K562 (cell line): ENCODE results near the gene TCF12. TPM values are rescaled to one million over a fixed set of nuclear protein-coding genes. Genes with fewer than 3 reads are reported as not detected.

Experiments used
- ATAC-seq: fragments of 200-7000 bp; cut with Tn5 transposase; 3 replicates; pipeline ENCODE4 v1.9.1; 2020; ENCODE audit warnings: moderate library complexity
- BruUV-seq: library from RNA; stranded (reverse); fragments of 400-500 nt; replicated peaks from 2 replicates; lab custom pipeline; 2021; lab: Mats Ljungman, UMichigan
- CTCF ChIA-PET: fragments of 300-600 bp; formaldehyde crosslinking; extraction: SDS; loops from one replicate; lab custom pipeline; 2021; ENCODE audit warnings: low intra/inter-chr PET ratio; lab: Yijun Ruan, JAX
- POLR2A ChIA-PET: fragments of 300-600, 350-650 bp; sonication (Branson Sonifier 250); formaldehyde crosslinking; extraction: SDS; loops from one replicate; lab custom pipeline; 2021; ENCODE audit warnings: antibody characterized with exemption, inconsistent platforms; lab: Yijun Ruan, JAX
- DNase-seq, 4 experiments: peaks; one replicate each; pipeline versions ENCODE4 v3.0.0 to v3.0.0-alpha.2; 2011 to 2018; ENCODE audit warnings: low spot score in 3 of 4, mixed read lengths in 3 of 4; ENCODE audit errors: extremely low read depth in 1 of 4
- FAIRE-seq: peaks from 2 replicates; lab custom pipeline; 2011; peaks lifted over from hg19 to GRCh38; lab: Jason Lieb, UNC
- H2AFZ ChIP-seq: 2 replicates; pipeline ENCODE4 v1.6.0; 2011; ENCODE audit warnings: low read depth, low read length, control low read depth, inconsistent platforms
- H3K27ac ChIP-seq: fragments of 200-600 bp; 3 replicates; pipeline ENCODE4 v1.8.0; 2011; ENCODE audit warnings: low read depth, mild to moderate bottlenecking, control low read depth, inconsistent platforms, low read length, moderate library complexity, mixed read lengths; ENCODE audit errors: extremely low read depth
- H3K27me3 ChIP-seq, 2 experiments: fragments of 300-600 bp in 1 of 2; 2 replicates in 1 of 2; 3 replicates in 1 of 2; pipeline versions ENCODE4 v1.6.0 to v1.8.0; 2011; ENCODE audit warnings: inconsistent platforms in 2 of 2, low read length in 2 of 2, mild to moderate bottlenecking in 1 of 2, mixed read lengths in 1 of 2, moderate library complexity in 1 of 2; ENCODE audit not compliant: control insufficient read depth in 2 of 2, insufficient read depth in 2 of 2
- H3K36me3 ChIP-seq: fragments of 300-600 bp; 3 replicates; pipeline ENCODE4 v1.8.0; 2011; ENCODE audit warnings: mild to moderate bottlenecking, low read length, inconsistent platforms; ENCODE audit not compliant: control insufficient read depth, insufficient read depth
- H3K4me1 ChIP-seq, 2 experiments: fragments of 200-600 bp in 1 of 2; replicated peaks in 1 of 2; 2 replicates in 1 of 2; 3 replicates in 1 of 2; pipeline versions ENCODE4 v1.5.1 to v1.8.0; 2011; ENCODE audit warnings: inconsistent platforms in 2 of 2, low read length in 2 of 2, mild to moderate bottlenecking in 1 of 2, mixed read lengths in 1 of 2, moderate library complexity in 1 of 2; ENCODE audit not compliant: control insufficient read depth in 2 of 2, insufficient read depth in 2 of 2
- H3K4me2 ChIP-seq: 2 replicates; pipeline ENCODE4 v1.6.1; 2011; ENCODE audit warnings: low read length, control low read depth, inconsistent platforms, mixed read lengths; ENCODE audit not compliant: insufficient read depth
- H3K4me3 ChIP-seq: fragments of 200-600 bp; sonication (generic), shearing (Covaris generic); 2 replicates; pipeline ENCODE4 v1.5.1; 2016; ENCODE audit warnings: control low read depth, inconsistent platforms
- H3K79me2 ChIP-seq: fragments of 200-600 bp; 3 replicates; pipeline ENCODE4 v1.8.0; 2011; ENCODE audit warnings: low read length, inconsistent platforms; ENCODE audit not compliant: control insufficient read depth, insufficient read depth
- H3K9ac ChIP-seq, 2 experiments: 2 replicates each; pipeline versions ENCODE4 v1.6.0 to v1.6.1; 2011; ENCODE audit warnings: low read depth in 2 of 2, low read length in 2 of 2, control low read depth in 1 of 2, inconsistent platforms in 1 of 2, mild to moderate bottlenecking in 1 of 2, mixed read lengths in 1 of 2; ENCODE audit not compliant: insufficient read depth in 1 of 2
- H3K9me1 ChIP-seq: one replicate; pipeline ENCODE4 v1.6.0; 2011; ENCODE audit warnings: inconsistent platforms, mild to moderate bottlenecking, low read length, moderate library complexity; ENCODE audit not compliant: control insufficient read depth, insufficient read depth
- H3K9me3 ChIP-seq: replicated peaks from 2 replicates; pipeline ENCODE4 v1.5.1; 2011; ENCODE audit warnings: low read depth, low read length, inconsistent platforms; ENCODE audit not compliant: control insufficient read depth, insufficient read depth
- H4K20me1 ChIP-seq: replicated peaks from 2 replicates; pipeline ENCODE4 v1.6.1; 2011; ENCODE audit warnings: low read length, inconsistent platforms, mixed read lengths; ENCODE audit not compliant: control insufficient read depth, insufficient read depth
- BMI1 ChIP-seq: fragments of 150-350 bp; IDR thresholded peaks from 2 replicates; pipeline ENCODE4 v1.6.1; 2014; ENCODE audit warnings: low read length
- BRF2 ChIP-seq: IDR thresholded peaks from 3 replicates; pipeline ENCODE4 v1.6.1; 2011; ENCODE audit warnings: borderline replicate concordance, mild to moderate bottlenecking; ENCODE audit not compliant: insufficient read length, insufficient read depth
- CAMTA2 ChIP-seq: fragments of 250-450 bp; sonication (Bioruptor Pico); conservative IDR thresholded peaks from 2 replicates; pipeline ENCODE4 v1.5.1; 2022
- CC2D1A ChIP-seq: fragments of 450-650 bp; IDR thresholded peaks from 2 replicates; pipeline ENCODE4 v1.6.1; 2017; ENCODE audit warnings: mild to moderate bottlenecking
- KLF6 ChIP-seq: fragments of 250-450 bp; sonication (Bioruptor Pico); IDR thresholded peaks from 2 replicates; pipeline ENCODE4 v1.4.0; 2020; ENCODE audit warnings: mild to moderate bottlenecking, moderate library complexity, borderline replicate concordance
- MCM5 ChIP-seq: fragments of 450-650 bp; IDR thresholded peaks from 2 replicates; pipeline ENCODE4 v1.6.1; 2016; ENCODE audit warnings: low read depth
- MITF ChIP-seq: IDR thresholded peaks from 2 replicates; pipeline ENCODE4 v1.6.1; 2014; ENCODE audit warnings: antibody characterized with exemption
- NCOA1 ChIP-seq: fragments of 450-650 bp; IDR thresholded peaks from 2 replicates; pipeline ENCODE4 v1.6.1; 2016; ENCODE audit warnings: low read depth
- RBFOX2 ChIP-seq: fragments of 200-400 bp; formaldehyde crosslinking; IDR thresholded peaks from 2 replicates; pipeline ENCODE4 v1.6.1; 2017; ENCODE audit warnings: low read depth, mild to moderate bottlenecking, low read length, moderate library complexity
- RNF219 ChIP-seq: fragments of 250-450 bp; sonication (Bioruptor Pico); IDR thresholded peaks from 2 replicates; pipeline ENCODE4 v1.5.0; 2022; ENCODE audit warnings: mild to moderate bottlenecking
- SMAD2 ChIP-seq: fragments of 150-350 bp; IDR thresholded peaks from 2 replicates; pipeline ENCODE4 v1.6.1; 2014; ENCODE audit warnings: low read depth, mild to moderate bottlenecking, low read length
- ZNF165 ChIP-seq: fragments of 250-450 bp; sonication (Bioruptor Pico); IDR thresholded peaks from 2 replicates; pipeline ENCODE4 v1.4.0; 2020; ENCODE audit warnings: borderline replicate concordance
- ZNF311 ChIP-seq: fragments of 250-450 bp; sonication (Bioruptor Pico); IDR thresholded peaks from 2 replicates; pipeline ENCODE4 v1.4.0; 2020; ENCODE audit warnings: mild to moderate bottlenecking, moderate library complexity
- ZNF347 ChIP-seq: fragments of 450-650 bp; formaldehyde crosslinking; IDR thresholded peaks from 2 replicates; pipeline ENCODE4 v1.4.0; 2020; ENCODE audit warnings: low read depth, mild to moderate bottlenecking, moderate library complexity
- ZNF431 ChIP-seq: sonication (generic); formaldehyde crosslinking; IDR thresholded peaks from 2 replicates; pipeline ENCODE4 v1.8.0; 2022; ENCODE audit warnings: mild to moderate bottlenecking, missing genetic modification reagents
- ZNF764 ChIP-seq: fragments of 250-450 bp; sonication (Bioruptor Pico); IDR thresholded peaks from 2 replicates; pipeline ENCODE4 v1.4.0; 2020; ENCODE audit warnings: low read depth, mild to moderate bottlenecking, moderate library complexity
- WGBS: fragments of 100-300 bp; shearing (Covaris generic); methylation state at CpG from one replicate; pipeline ENCODE4 v1.1.6; 2016; ENCODE audit warnings: low coverage, mixed read lengths; ENCODE audit not compliant: insufficient coverage; ENCODE audit errors: missing lambda C conversion rate; 5-methylcytosine and 5-hydroxymethylcytosine counted together
- in situ Hi-C: fragments of 300-500 bp; cut with MboI; formaldehyde crosslinking; loops from 4 replicates; pipeline ENCODE4 v1.15.0; 2018; ENCODE audit warnings: inconsistent platforms, mixed read lengths
- intact Hi-C: fragments of 100-400 bp; cut with micrococcal nuclease; formaldehyde crosslinking; loops from 2 replicates; pipeline ENCODE4 v1.14.2; 2022
- polyA plus RNA-seq, 8 experiments: library from polyadenylated mRNA; depleted of rRNA in 4 of 8; stranded (reverse) in 5 of 8; unstranded in 3 of 8; fragments of >200 nt; fragmentation: Nextera tagmentation in 2 of 8; fragmentation: Illumina TruSeq in 1 of 8; extraction: Ambion mirVana in 2 of 8; extraction: Trizol in 1 of 8; gene quantifications; 2 replicates each; pipeline versions ENCODE4 v1.2.1 to v1.2.3, GENCODE V29; 2011 to 2014; ENCODE audit warnings: inconsistent platforms in 1 of 8, missing spikeins in 1 of 8
- total RNA-seq, 7 experiments: library from RNA; depleted of rRNA in 6 of 7; stranded (reverse); fragments of >200 nt in 6 of 7; fragmentation: Illumina TruSeq in 2 of 7; extraction: Trizol in 2 of 7; gene quantifications; 2 replicates each; pipeline versions ENCODE4 v1.2.1 to v1.2.3, GENCODE V29; 2011 to 2021; ENCODE audit warnings: low replicate concordance in 1 of 7

The TCF12 gene
- total and polyA plus RNA-seq, 9 of the 15 experiments (the other 6 are each of a cell fraction or from before 2014, with no cell fraction given) = 10.5 to 132 (median 52.9) TPM

- Histone ChIP-seq H3K9me3 (no peaks in the 10 kb centered on the region), H3K27ac (no peak overlapping the region), H3K36me3 (no peaks in the 10 kb centered on the region), H2AFZ (no peak overlapping the region), H3K9me1 (no peaks in the 10 kb centered on the region), H4K20me1 (no peaks in the 10 kb centered on the region), H3K4me2 (no peak overlapping the region), H3K27me3 (no peaks in the 10 kb centered on the region), H3K79me2 (peaks cover 7% of the 10 kb centered on the region; the same call in 2 of the 3 replicates), H3K9ac (no peak overlapping the region; a peak in 1 of 4 replicates), H3K4me3 (no peak overlapping the region), H3K4me1 (peaks cover 50 to 74% of the 10 kb centered on the region in 2 experiments)
- POLR2A ChIA-PET = no interaction called here
- CTCF ChIA-PET = no interaction called here
- in situ Hi-C loops (no loop called here), intact Hi-C loops (no loop called here)
- no peak for TF ChIP-seq SMAD2
- TF ChIP-seq MITF = no peak
- TF ChIP-seq CAMTA2 (CRISPR knock-in tag) = no peak
- TF ChIP-seq ZNF311 (CRISPR knock-in tag) = no peak
- no peak for TF ChIP-seq RNF219
- TF ChIP-seq BMI1 = no peak
- no peak for TF ChIP-seq ZNF431
- TF ChIP-seq ZNF165 (CRISPR knock-in tag) = no peak
- TF ChIP-seq RBFOX2 = no peak
- no peak for TF ChIP-seq CC2D1A
- no peak for TF ChIP-seq BRF2
- TF ChIP-seq ZNF764 (CRISPR knock-in tag) = no peak
- no peak for TF ChIP-seq MCM5
- no peak for TF ChIP-seq NCOA1
- TF ChIP-seq KLF6 (CRISPR knock-in tag) = no peak
- TF ChIP-seq ZNF347 (CRISPR knock-in tag) = no peak
- ATAC-seq (no peak), DNase-seq (no peak), FAIRE-seq (no peak)
- 88% methylated on average over 22 of the region's 23 CpGs for WGBS
- no TSS peak for BruUV-seq
Measured at GRCh38 chr15:57326196-57326595, 407.8 kb downstream of the TCF12 start.
